ENCODE measurements around the gene LDLRAP1.
"Not testable (repeated sequence)": the region's sequence is repeated elsewhere in the genome, so short reads cannot be mapped to it uniquely, and the experiment has no call there.

The LDLRAP1 gene, protein sequence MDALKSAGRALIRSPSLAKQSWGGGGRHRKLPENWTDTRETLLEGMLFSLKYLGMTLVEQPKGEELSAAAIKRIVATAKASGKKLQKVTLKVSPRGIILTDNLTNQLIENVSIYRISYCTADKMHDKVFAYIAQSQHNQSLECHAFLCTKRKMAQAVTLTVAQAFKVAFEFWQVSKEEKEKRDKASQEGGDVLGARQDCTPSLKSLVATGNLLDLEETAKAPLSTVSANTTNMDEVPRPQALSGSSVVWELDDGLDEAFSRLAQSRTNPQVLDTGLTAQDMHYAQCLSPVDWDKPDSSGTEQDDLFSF

GRCh38 chr1:25543425-25544242 lies at the start of gene LDLRAP1:
Gene LDLRAP1 (plus strand): TSS chr1:25543606. CDS start chr1:25543699, 93 bp downstream.
- no peak for DNase-seq

- DNase-seq = no peak
These were observed 48.5 kb upstream of the LDLRAP1 start for GRCh38 chr1:25494952-25495351.

DNA sequence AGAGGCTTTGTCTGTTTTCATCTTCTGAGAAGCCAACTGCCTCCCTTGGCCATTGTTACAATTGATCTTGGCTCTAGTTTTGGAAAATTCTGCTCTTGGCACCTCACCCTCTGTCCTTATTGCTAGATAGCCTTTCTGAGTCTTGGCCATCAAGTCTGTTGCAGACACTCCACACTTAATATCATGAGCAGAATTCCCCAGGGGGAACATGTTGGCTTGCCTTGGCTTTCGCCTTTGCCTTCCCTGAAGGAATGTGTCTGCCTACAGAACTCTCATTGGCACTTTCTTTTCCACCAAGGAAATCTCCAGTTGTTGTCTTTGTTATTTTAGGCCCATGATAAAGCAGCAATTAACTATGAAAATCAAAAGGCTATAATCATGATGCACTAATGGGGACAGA lies 42.7 kb upstream of the LDLRAP1 start:
- no peak for DNase-seq

DNA sequence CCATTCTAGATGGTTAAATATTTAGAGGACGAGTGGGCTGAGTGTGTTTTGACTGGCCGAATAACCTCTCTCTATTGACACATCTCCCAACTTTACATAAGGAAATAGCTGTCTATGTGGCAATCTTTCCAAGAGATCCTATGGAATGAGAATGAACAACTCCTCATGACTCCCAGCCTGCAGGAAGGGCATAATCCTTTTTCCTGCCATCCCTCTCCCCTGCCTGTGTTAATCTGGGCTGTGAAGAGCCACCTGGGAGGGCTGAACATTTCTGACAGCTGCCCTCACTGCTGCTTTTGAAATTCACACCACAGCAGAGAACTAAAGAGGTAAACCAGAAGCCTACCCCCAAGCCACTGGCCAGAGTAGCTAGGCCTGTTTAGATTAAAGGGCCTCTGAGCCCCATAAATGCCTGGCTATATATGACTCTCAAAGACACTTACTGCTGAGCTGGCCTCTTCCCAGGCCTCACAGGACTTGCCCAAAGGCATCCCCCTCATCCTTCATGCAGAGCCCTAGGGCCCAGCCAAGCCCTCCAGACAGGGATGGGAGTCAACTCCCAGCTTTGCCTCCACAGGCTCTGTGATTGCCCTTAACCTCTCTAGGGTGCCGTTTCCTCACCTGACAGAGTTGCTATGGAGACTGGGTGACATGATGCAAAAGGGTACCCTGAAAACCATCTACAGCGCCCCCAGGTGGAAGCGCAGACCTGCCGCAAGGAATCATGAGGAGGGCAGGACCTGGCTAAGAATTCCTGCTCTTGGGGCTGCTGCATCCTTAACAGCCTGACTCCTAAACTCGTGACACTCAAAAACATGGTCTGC lies 42.0 kb upstream of the LDLRAP1 start:
- no peak for DNase-seq

DNA sequence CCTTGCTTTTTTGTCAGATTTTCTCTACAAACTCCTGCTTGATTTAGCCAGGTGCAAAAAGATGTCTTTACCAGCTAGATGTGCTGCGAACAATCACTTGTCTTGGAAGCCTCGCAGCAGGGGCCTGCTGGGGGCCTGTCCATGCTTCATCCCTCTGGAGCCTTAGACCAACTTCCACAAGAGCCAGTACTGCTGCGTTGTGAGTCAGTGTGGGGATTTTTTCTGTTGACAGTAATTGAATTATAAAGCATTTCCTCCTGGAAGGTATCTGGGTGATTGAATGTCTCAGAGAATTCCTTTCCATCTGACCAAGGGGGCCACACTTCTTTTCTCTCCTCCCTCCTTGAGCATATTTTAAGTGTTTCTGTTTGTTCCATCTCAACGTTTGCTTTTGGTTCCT lies 40.4 kb upstream of the LDLRAP1 start:
- no peak for DNase-seq

- DNase-seq = no peak
These were observed 39.6 kb upstream of the LDLRAP1 start for GRCh38 chr1:25503551-25504426.

GRCh38 chr1:25504706-25505595 lies 38.5 kb upstream of the LDLRAP1 start:
- DNase-seq = no peak

GRCh38 chr1:25505656-25506385 lies 37.6 kb upstream of the LDLRAP1 start:
- no peak for DNase-seq

DNA sequence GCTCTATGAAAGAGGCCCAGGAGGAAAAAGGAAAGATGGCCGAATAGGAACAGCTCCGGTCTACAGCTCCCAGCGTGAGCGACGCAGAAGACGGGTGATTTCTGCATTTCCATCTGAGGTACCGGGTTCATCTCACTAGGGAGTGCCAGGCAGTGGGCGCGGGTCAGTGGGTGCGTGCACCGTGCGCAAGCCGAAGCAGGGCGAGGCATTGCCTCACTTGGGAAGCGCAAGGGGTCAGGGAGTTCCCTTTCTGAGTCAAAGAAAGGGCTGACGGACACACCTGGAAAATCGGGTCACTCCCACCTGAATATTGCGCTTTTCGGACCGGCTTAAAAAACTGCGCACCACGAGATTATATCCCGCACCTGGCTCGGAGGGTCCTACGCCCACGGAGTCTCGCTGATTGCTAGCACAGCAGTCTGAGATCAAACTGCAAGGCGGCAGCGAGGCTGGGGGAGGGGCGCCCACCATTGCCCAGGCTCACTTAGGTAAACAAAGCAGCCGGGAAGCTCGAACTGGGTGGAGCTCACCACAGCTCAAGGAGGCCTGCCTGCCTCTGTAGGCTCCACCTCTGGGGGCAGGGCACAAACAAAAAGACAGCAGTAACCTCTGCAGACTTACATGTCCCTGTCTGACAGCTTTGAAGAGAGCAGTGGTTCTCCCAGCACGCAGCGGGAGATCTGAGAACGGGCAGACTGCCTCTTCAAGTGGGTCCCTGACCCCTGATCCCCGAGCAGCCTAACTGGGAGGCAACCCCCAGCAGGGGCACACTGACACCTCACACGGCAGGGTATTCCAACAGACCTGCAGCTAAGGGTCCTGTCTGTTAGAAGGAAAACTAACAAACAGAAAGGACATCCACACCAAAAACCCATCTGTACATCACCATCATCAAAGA lies 36.6 kb upstream of the LDLRAP1 start:
- DNase-seq = not testable (repeated sequence)

DNA sequence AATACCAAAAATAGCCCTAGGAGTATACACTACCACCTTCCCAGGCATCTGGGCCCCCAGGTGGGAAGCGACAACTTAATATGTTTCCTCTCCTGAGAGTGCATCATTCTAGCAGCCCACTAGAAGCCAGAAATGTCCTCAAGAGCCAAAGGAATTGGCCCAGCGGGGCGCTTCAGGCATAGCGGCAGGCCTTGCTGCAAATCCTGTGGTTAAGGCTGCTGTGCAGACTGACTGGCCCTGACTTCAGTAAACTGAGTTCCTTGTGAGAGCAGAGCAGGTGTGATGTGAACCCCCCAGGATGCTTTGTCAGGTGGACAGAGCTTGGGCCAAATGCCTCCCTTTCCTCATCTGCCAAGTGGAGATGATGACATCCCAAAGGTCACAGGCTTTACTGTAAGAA lies 29.7 kb upstream of the LDLRAP1 start:
- no peak for DNase-seq

GRCh38 chr1:25515033-25515432 lies 28.4 kb upstream of the LDLRAP1 start:
- DNase-seq = no peak

DNA sequence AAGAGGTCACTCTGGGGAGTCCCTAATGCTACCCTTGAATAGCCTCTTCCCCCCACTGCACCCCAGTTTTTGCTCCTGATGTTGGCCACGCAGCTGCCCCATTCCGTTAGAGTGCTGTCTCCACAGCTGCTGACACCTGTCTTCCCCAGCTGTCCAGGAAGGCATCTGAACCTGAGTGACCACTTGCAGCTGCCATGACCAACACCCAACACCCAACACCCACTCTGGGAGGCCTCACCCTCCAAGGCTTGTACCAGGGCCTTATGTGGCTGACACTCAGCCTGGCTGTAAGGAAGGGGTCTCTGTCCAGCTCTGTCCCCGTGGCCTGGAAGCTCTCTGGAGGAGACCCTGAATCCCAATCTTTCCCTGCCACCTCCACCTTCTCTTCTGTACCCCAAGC lies 26.7 kb upstream of the LDLRAP1 start:
- DNase-seq = no peak

DNA sequence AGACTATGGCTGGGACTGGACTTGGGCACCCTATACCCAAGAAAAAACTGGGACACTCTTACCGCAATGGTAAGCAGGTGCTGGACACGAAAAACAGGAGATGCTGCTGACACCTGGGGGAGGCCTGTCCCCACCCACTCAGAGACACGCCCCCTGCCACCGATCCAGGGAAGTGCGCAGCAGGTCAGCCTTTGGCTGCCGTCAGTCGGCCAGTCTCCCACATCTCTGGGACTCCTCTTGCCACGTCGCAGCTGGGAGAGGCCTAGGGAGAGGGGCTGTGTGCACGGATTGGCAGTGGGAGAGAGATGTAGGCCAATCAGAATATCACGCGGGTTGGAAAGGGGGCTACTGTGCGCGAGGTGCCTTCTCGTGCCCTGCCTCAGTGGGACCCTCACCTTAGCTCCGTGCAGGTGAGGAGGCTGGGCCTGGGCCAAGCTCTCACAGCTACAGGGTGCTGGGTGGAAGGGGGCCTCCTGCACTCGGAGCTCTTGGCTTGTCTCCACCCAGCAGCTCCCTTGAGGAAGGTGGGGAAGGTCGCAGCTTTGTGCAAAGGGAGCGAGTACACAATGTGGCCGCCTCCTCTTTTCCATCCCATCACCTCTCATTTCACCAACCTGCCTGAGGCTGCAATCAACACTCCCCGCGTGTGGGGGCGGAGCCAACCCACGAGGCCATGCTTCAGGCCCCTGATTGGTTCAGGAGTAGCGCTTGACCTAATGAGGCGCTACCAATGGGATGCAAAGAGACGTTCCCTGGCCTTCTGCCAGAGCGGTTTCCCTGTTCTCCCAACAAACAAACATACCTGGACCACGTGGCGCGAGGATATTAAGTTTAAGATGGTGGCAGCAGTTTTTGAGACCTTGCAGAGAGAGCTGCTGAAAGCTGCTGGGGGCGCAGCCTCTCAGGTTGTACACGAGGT lies 25.7 kb upstream of the LDLRAP1 start:
- DNase-seq = no peak

DNA sequence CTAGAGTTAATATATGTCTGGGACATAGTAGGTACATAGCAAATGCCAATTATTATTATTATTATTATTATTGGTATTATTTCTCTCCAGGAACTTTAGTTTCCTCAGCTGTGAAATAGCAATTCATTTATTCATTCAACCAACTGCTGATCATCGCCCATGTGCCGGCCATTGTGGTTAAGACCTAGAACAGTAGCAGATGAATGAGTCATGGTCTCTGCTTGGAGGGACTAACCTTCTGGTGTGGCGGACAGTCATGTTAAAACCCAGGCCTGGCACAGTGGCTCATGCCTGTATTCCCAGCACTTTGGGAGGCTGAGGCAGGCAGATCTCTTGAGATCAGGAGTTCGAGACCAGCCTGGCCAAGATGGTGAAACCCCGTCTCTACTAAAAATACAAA lies 23.8 kb upstream of the LDLRAP1 start:
- DNase-seq = no peak

GRCh38 chr1:25520446-25521061 lies 22.9 kb upstream of the LDLRAP1 start:
- no peak for DNase-seq

GRCh38 chr1:25522031-25522655 lies 21.3 kb upstream of the LDLRAP1 start:
- DNase-seq = no peak

- no peak for DNase-seq
These were observed 19.9 kb upstream of the LDLRAP1 start for GRCh38 chr1:25523542-25523941.
